Stimulated activated CD4-positive, alpha-beta T cell treated with anti-CD3 and anti-CD28 coated beads, Interleukin-2, amount 100 ng/mL, for 48 hours (primary cell): ENCODE results near the gene ARIH2.

Source experiments
- DNase-seq, 2 donors: peaks; one replicate each; pipeline ENCODE4 v3.0.0-alpha.2; 2020

ARIH2 gene

GRCh38 chr3:48974076-48974864, 55.6 kb downstream of the ARIH2 start:
- DNase-seq, result no peak

- DNase-seq, result no peak
These were observed 60.8 kb downstream of the ARIH2 start for GRCh38 chr3:48979451-48979850.

DNA sequence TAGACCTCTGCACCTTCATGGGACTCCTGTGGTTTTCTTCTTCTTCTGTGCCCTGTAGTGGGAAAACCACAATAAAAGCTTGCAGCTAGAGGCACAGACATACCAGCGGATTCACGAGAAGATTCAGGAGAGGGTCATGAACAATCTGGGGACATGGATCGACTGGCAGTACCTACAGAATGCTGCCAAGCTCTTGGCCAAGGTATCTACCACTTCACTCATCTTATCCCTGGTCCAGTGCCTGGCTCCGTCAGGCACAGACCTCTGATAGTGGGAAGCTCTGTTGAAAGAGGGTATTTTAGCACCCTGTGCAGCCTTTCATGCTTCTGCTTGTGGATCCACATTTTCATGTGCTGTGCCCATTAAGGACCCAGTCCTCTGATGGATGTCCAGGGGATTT, 61.7 kb downstream of the ARIH2 start:
- no peak for DNase-seq

GRCh38 chr3:48982016-48982415, 63.4 kb downstream of the ARIH2 start:
- DNase-seq, result no peak

DNA sequence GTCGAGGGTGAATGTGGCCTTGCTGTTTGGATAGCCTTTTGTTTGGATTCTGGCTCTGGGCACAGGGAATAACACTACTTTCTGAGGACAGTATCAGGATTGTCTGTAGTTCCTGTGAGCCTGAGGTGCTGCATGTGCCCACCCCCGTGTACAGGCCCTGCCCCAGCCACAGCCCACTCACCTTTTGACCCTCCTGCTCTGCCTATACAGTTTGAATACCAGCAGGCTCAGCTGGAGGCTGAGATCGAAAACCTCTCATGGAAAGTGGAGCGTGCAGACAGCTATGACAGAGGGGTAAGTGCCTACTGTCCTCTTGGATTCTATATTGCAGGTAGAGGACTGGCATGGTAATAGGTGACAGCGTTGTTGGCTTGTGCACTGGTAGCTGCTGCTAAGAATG, 64.0 kb downstream of the ARIH2 start:
- no peak for DNase-seq

- DNase-seq, result no peak
These were observed 64.5 kb downstream of the ARIH2 start for GRCh38 chr3:48983096-48983495.

DNA sequence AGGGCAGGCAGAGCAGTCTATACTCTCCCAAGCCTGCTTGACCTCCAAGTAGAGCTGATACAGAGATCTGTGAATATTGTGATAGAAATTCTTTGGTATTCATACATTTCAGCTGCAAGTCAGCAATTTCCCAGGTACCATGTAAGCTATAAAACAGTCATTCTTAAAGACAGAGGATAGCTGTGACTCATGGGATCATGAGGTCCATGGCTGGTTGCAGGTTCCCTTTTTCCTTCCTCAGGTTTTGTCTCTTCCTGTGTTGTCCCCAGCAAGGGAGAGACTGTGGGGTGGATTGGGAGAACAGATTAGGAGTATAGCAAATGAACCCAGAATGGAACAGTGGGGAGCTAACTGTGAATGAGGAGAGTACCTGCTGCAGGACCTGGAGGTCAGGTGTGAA, 66.0 kb downstream of the ARIH2 start:
- no peak for DNase-seq

DNA sequence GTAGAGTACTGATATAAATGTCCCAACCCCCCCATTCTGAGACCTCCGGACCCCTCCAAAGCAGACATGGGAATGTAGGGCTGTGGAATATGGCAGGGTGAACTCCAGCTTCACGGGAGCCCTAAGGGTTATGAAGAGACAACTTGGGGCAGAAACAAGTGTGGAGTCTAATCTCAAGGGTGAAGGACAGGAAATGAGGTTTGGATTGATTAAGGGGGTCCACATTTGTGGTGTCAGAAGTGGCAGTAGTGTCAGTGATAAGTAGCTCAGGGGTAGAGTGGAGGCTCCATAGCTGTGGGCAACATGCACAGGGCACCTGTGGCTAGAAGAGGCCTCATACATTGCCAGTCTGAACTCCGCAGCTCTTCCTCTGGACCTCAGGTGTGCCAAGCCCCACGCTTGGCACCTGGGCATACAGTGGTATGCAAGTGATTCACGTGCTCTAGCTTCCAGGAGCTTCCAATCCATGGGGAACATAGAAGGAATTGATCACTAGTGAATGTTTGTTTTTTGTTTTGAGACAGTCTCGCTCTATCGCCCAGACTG, 67.3 kb downstream of the ARIH2 start:
- DNase-seq, result no peak

- DNase-seq, result no peak
These were observed 70.6 kb downstream of the ARIH2 start for GRCh38 chr3:48989126-48989795.

DNA sequence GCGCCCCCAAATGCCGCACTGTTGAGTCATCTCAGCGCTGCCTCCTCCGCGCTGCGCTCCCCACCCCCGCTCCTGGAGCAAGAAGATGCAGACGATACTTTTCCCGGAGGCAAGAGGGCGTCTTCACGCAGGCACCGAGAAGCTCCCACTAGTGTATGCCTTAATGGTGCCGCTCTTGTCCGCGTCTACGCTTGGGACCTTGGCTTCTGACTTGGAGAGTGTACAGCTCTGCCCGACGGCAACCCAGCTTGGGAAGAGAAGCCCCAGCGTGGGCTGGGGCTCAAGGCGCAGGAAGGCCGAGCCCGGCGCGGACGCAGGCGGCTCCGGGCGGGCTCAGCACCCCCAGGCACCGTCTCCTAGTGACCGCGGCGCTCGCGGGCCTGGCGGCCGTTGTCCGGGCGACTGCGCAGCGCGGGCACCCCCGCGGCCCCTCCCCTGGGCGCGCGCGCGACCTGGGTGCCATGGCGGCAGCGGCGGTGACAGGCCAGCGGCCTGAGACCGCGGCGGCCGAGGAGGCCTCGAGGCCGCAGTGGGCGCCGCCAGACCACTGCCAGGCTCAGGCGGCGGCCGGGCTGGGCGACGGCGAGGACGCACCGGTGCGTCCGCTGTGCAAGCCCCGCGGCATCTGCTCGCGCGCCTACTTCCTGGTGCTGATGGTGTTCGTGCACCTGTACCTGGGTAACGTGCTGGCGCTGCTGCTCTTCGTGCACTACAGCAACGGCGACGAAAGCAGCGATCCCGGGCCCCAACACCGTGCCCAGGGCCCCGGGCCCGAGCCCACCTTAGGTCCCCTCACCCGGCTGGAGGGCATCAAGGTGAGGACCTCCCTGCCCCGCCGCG, 71.4 kb downstream of the ARIH2 start, which contains the start of gene P4HTM:
Gene P4HTM, plus strand, starts transcription at position 446 of the 840 bp plus-strand sequence. Its CDS starts 16 bp downstream, at position 462.
- DNase-seq, result peak; percentile 68 to 70

DNA sequence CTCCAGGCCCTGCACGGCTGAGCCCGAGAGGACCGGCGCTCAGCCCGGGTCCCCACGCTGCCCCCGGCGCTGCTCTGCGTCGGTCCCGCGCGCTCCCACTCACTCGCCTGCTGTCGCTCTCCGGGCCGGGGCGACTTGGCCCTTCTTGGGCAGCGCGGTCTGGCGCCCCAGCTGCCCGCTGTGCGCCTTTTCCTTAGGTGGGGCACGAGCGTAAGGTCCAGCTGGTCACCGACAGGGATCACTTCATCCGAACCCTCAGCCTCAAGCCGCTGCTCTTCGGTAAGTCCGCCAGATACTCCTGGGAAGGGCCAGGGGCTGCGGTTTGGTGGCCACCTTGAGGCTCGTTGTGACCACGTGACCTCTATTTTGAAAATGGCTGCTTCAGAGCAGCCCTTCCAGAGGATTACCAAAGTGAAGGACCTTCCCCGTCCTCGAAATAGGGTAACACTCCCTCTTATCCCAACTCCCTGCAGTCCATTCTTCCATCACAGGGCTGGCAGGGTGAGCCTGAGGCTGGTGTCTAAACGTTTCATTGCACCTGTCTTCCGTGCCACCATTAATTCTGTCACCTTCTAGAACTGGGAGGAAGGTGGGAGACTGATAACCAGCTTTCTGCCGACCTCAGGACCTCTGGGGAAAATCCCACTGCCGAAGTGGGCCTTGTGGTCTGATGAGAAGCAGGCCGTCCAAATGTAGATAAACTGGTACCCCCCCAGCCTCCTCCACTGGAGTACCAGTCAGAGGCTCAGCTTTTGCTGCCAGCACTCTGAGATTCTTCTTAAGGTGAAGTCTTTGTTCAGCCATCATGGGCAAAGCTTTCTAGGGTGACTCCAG, 72.2 kb downstream of the ARIH2 start:
- no peak for DNase-seq

GRCh38 chr3:48991851-48992545, 73.4 kb downstream of the ARIH2 start:
- DNase-seq, result no peak

GRCh38 chr3:48993834-48994233, 75.2 kb downstream of the ARIH2 start:
- DNase-seq, result no peak

- no peak for DNase-seq
These were observed 78.0 kb downstream of the ARIH2 start for GRCh38 chr3:48996640-48997039.

GRCh38 chr3:48997102-48997635, 78.5 kb downstream of the ARIH2 start:
- no peak for DNase-seq

GRCh38 chr3:48997714-48998637, 79.3 kb downstream of the ARIH2 start:
- no peak for DNase-seq

GRCh38 chr3:48999085-48999858, 80.6 kb downstream of the ARIH2 start:
- DNase-seq, result no peak

GRCh38 chr3:49001155-49001554, 82.5 kb downstream of the ARIH2 start:
- DNase-seq, result no peak
